ENCODE results near the gene LIN37.

Gene LIN37

GRCh38 chr19:35715355-35715809 lies 33.0 kb upstream of the LIN37 start:
- no peak for DNase-seq (ENCODE audit: extremely low read depth, insufficient read length)
- Histone ChIP-seq H3K4me3 (replicated peaks; ENCODE audit: low read depth, low read length) (peak overlapping the region; percentile 85), H3K36me3 (ENCODE audit: control insufficient read depth, insufficient read depth, low read length) (peaks cover 8% of the 10 kb centered on the region), H3K27me3 (replicated peaks; ENCODE audit: control insufficient read depth, insufficient read depth, low read length) (no peaks in the 10 kb centered on the region)
- TF ChIP-seq, protein P1, sequence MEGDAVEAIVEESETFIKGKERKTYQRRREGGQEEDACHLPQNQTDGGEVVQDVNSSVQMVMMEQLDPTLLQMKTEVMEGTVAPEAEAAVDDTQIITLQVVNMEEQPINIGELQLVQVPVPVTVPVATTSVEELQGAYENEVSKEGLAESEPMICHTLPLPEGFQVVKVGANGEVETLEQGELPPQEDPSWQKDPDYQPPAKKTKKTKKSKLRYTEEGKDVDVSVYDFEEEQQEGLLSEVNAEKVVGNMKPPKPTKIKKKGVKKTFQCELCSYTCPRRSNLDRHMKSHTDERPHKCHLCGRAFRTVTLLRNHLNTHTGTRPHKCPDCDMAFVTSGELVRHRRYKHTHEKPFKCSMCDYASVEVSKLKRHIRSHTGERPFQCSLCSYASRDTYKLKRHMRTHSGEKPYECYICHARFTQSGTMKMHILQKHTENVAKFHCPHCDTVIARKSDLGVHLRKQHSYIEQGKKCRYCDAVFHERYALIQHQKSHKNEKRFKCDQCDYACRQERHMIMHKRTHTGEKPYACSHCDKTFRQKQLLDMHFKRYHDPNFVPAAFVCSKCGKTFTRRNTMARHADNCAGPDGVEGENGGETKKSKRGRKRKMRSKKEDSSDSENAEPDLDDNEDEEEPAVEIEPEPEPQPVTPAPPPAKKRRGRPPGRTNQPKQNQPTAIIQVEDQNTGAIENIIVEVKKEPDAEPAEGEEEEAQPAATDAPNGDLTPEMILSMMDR (IDR thresholded peaks at IDR 0.05; ENCODE audit: insufficient read depth, low read length, poor library complexity, severe bottlenecking) = no peak

DNA sequence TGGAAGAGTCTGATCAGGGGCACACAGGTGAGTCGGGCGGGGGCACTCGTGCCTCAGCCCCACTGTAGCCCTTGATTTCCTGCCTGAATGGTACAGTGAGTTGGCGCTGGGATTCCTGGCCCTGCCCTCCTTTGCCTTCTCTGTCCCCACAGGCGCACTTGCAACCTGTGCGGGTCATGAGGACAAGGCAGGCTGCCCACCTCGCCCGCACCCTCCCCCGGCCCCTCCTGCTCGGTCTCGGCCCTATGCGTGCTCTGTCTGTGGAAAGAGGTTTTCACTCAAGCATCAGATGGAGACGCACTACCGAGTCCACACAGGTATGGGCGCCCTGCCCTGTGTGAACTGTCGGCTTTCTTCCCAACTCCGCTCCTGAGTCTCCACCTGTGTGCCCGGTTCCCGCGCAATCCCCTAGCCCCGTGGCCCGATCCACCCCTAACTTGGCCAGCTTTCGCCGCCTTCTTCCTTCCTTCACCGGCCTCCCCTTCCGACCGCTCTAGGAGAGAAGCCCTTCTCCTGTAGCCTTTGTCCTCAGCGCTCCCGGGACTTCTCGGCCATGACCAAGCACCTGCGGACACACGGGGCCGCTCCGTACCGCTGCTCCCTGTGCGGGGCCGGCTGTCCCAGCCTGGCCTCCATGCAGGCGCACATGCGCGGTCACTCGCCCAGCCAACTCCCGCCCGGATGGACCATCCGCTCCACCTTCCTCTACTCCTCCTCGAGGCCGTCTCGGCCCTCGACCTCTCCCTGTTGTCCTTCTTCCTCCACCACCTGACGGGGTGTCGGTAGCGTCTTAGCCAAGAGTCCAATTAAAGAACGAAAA lies 32.2 kb upstream of the LIN37 start:
- H3K36me3 ChIP-seq (ENCODE audit: control insufficient read depth, insufficient read depth, low read length) = peaks cover 12% of the 10 kb centered on the region
- no peaks in the 10 kb centered on the region for H3K27me3 ChIP-seq (replicated peaks; ENCODE audit: control insufficient read depth, insufficient read depth, low read length)
- TF ChIP-seq, protein P1 (IDR thresholded peaks at IDR 0.05; ENCODE audit: insufficient read depth, low read length, poor library complexity, severe bottlenecking) = no peak
- DNase-seq (ENCODE audit: extremely low read depth, insufficient read length) = no peak
- peak overlapping the region; percentile 85 for H3K4me3 ChIP-seq (replicated peaks; ENCODE audit: low read depth, low read length)

- DNase-seq (ENCODE audit: extremely low read depth, insufficient read length) = peak; percentile 86
- H3K36me3 ChIP-seq (ENCODE audit: control insufficient read depth, insufficient read depth, low read length) = peaks cover 18% of the 10 kb centered on the region
- H3K4me3 ChIP-seq (replicated peaks; ENCODE audit: low read depth, low read length) = peak overlapping the region; percentile 85
- no peaks in the 10 kb centered on the region for H3K27me3 ChIP-seq (replicated peaks; ENCODE audit: control insufficient read depth, insufficient read depth, low read length)
- TF ChIP-seq, protein P1 (IDR thresholded peaks at IDR 0.05; ENCODE audit: insufficient read depth, low read length, poor library complexity, severe bottlenecking) = peak; percentile 88
These were observed 31.3 kb upstream of the LIN37 start for GRCh38 chr19:35716801-35717664.

DNA sequence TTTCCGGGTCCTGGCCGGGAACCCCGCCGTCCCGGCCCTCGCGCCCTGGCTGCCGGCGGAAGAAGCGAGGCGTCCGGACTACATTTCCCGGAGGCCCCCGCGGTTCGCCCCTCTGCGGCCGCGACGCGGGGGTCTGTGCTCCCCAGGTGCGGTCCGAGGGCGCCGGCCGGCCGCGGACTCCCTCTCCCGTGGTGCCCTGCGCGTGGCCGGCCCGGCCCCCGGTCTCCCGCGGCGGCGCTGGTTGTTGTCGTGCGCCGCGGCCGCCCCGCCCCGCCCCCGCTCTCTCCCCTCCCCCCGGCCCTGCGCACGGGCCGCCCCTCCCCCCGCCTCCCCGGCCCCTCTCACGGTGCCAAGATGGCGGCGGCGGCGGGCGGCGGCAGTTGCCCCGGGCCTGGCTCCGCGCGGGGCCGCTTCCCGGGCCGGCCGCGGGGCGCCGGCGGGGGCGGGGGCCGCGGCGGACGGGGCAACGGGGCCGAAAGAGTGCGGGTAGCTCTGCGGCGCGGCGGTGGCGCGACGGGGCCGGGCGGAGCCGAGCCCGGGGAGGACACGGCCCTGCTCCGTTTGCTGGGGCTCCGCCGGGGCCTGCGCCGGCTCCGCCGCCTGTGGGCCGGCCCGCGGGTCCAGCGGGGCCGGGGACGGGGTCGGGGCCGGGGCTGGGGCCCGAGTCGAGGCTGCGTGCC lies 30.6 kb upstream of the LIN37 start, which contains the start of gene KMT2B:
TSS of gene KMT2B (plus strand) at position 339 of the 680 bp plus-strand sequence. CDS start at position 355, 16 bp downstream.
- TF ChIP-seq, protein P1 (IDR thresholded peaks at IDR 0.05; ENCODE audit: insufficient read depth, low read length, poor library complexity, severe bottlenecking) = no peak
- peak within 1 kb of the TSS; percentile 91 for H3K4me3 ChIP-seq (replicated peaks; ENCODE audit: low read depth, low read length)
- no peaks in the 10 kb centered on the region for H3K27me3 ChIP-seq (replicated peaks; ENCODE audit: control insufficient read depth, insufficient read depth, low read length)
- DNase-seq (ENCODE audit: extremely low read depth, insufficient read length) = peak; percentile 98
- peaks cover 24% of the 10 kb centered on the region for H3K36me3 ChIP-seq (ENCODE audit: control insufficient read depth, insufficient read depth, low read length)

GRCh38 chr19:35718345-35719041 lies 29.9 kb upstream of the LIN37 start:
- peak; percentile 69 for DNase-seq (ENCODE audit: extremely low read depth, insufficient read length)

More at GRCh38 chr19:35718345-35719041, 29.9 kb upstream of the LIN37 start:
- Histone ChIP-seq H3K4me3 (replicated peaks; ENCODE audit: low read depth, low read length) (peak overlapping the region; percentile 91), H3K36me3 (ENCODE audit: control insufficient read depth, insufficient read depth, low read length) (peaks cover 30% of the 10 kb centered on the region), H3K27me3 (replicated peaks; ENCODE audit: control insufficient read depth, insufficient read depth, low read length) (no peaks in the 10 kb centered on the region)
- TF ChIP-seq, protein P1 (IDR thresholded peaks at IDR 0.05; ENCODE audit: insufficient read depth, low read length, poor library complexity, severe bottlenecking) = no peak

All from GM06990 (cell line).